ENCODE results near the gene DIP2C.
"Not testable (repeated sequence)": the region's sequence is repeated elsewhere in the genome, so short reads cannot be mapped to it uniquely, and the experiment has no call there.

The DIP2C gene

DNA sequence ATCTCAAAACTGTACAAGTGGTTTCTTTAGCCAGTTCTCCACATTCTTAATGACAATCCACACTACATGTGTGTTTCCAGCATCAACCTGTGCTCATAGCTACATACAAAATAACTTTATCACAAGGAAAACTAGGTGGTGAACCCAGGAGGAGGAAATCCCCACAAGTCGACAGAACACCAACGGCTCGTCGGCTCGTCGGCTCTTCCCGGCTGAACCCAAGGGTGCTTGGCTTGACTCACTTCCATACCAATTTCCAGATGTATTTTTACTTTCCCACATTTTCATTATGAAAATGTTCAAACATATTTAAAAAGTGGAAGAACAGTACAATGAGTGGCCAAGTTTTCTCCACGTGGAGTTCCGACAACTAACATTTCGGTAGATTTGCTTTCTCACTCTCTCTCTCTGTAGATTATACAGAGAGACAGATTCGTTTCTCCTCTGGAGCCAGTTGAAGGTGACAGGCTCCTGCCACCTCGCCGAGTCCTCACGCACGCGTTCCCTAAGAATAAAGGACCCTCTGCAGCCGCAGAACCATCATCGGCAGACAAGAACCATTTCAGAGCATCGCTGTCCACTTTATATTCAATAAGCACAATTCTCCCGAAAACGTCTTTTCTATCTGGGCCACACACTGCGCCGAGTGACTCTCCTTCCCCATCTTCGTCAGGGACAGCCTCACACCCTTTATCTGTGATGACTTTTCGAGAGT lies 53.3 kb downstream of the DIP2C start:
- Histone ChIP-seq H3K9ac (ENCODE audit: low read depth, low read length) (no peak overlapping the region), H3K4me3 (ENCODE audit: low read length) (no peak overlapping the region), H3K27ac (ENCODE audit: low read length) (no peak overlapping the region), H3K36me3 (ENCODE audit: insufficient read depth, low read depth, low read length) (no peaks in the 10 kb centered on the region), H3K4me1 (ENCODE audit: insufficient read depth, low read length) (no peaks in the 10 kb centered on the region; the same call in 1 of the 2 replicates), H3K9me3 (ENCODE audit: insufficient read depth, low read depth, low read length) (no peaks in the 10 kb centered on the region), H3K27me3 (ENCODE audit: insufficient read depth, low read length) (no peaks in the 10 kb centered on the region)

DNA sequence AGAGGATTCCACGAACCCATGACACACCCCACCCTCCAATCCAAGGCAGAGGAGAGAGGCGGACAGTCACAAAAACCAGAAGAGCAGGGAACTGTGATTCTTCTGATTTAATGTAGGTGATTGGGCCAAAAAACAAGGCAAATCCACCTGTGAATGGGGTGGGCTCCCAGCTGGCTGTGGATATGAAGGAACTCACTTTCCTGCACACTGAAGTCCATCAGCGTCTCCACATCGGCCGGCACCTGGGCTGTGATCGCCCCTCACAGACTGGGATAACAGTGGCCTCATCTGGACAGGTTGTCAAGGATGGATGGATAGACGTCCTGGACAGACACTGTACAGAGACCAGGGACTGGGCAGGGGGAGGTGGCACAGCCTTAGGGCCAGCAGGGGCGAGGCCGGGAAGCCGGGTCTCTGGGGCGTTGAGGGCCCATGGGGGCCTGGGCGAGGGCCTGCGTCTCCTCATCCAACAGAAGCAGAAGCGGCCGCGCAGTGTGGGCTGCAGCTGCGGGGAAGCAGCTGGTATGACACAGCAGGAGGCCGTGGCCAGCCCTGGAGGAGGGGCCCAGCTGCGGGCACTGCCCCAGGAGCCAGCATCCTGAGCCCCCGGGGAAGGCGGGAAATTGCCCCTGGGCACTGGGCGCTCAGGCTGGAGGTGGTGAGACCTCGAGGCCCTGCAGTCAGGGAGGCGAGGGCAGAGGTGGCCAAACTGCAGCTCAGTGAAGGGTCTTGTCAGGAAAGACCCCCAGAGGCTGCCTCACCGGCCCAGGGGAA lies 54.2 kb downstream of the DIP2C start:
- H3K4me3 ChIP-seq (ENCODE audit: low read length): no peak overlapping the region
- no peaks in the 10 kb centered on the region; the same call in 1 of the 2 replicates for H3K4me1 ChIP-seq (ENCODE audit: insufficient read depth, low read length)
- H3K36me3 ChIP-seq (ENCODE audit: insufficient read depth, low read depth, low read length): no peaks in the 10 kb centered on the region
- H3K9ac ChIP-seq (ENCODE audit: low read depth, low read length): no peak overlapping the region
- H3K27ac ChIP-seq (ENCODE audit: low read length): no peak overlapping the region
- H3K27me3 ChIP-seq (ENCODE audit: insufficient read depth, low read length): no peaks in the 10 kb centered on the region
- H3K9me3 ChIP-seq (ENCODE audit: insufficient read depth, low read depth, low read length): no peaks in the 10 kb centered on the region

DNA sequence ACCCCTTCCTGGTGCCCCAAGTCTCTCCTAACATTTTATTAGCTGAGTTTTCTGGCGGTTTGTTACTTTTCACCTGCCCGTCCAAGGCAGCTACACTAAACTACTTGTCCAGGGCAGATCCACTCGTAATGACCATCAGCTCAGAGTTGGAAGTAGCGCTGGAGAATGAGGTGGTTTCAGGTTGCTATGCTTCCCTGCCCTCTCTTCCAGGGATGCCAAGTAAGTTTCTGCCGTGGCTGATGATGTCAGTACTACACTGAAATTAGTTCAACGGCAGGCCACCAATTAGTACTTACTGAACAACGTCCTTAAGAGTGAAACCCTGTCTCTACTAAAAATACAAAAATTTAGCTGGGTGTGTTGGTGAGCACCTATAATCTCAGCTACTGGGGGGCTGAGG lies 55.2 kb downstream of the DIP2C start:
- Histone ChIP-seq H3K27ac (ENCODE audit: low read length) (no peak overlapping the region), H3K9ac (ENCODE audit: low read depth, low read length) (no peak overlapping the region), H3K4me1 (ENCODE audit: insufficient read depth, low read length) (no peaks in the 10 kb centered on the region; the same call in 1 of the 2 replicates), H3K9me3 (ENCODE audit: insufficient read depth, low read depth, low read length) (no peaks in the 10 kb centered on the region), H3K4me3 (ENCODE audit: low read length) (no peak overlapping the region), H3K36me3 (ENCODE audit: insufficient read depth, low read depth, low read length) (no peaks in the 10 kb centered on the region), H3K27me3 (ENCODE audit: insufficient read depth, low read length) (no peaks in the 10 kb centered on the region)

GRCh38 chr10:633279-634245 lies 55.9 kb downstream of the DIP2C start:
- H3K4me3 ChIP-seq (ENCODE audit: low read length): no peak overlapping the region
- no peak overlapping the region for H3K9ac ChIP-seq (ENCODE audit: low read depth, low read length)
- no peak overlapping the region for H3K27ac ChIP-seq (ENCODE audit: low read length)
- no peaks in the 10 kb centered on the region for H3K9me3 ChIP-seq (ENCODE audit: insufficient read depth, low read depth, low read length)
- no peaks in the 10 kb centered on the region; the same call in 1 of the 2 replicates for H3K4me1 ChIP-seq (ENCODE audit: insufficient read depth, low read length)
- no peaks in the 10 kb centered on the region for H3K36me3 ChIP-seq (ENCODE audit: insufficient read depth, low read depth, low read length)
- H3K27me3 ChIP-seq (ENCODE audit: insufficient read depth, low read length): no peaks in the 10 kb centered on the region

DNA sequence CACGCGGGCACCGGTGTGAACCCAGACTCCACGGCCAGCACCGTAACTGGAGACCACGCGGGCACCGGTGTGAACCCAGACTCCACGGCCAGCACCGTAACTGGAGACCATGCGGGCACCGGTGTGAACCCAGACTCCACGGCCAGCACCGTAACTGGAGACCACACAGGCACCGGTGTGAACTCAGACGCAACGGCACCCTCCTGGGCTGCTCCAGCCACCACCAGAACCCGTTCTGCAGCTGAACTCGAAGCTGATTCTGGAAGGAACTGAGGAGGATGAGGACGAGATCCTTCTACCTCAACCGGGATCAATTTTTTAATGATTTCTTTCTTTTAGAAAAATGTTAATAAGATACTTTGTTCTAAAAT lies 56.7 kb downstream of the DIP2C start:
- not testable (repeated sequence) for H3K9ac ChIP-seq (ENCODE audit: low read depth, low read length); H3K4me3 ChIP-seq (ENCODE audit: low read length); H3K27ac ChIP-seq (ENCODE audit: low read length); H3K4me1 ChIP-seq (ENCODE audit: insufficient read depth, low read length); H3K36me3 ChIP-seq (ENCODE audit: insufficient read depth, low read depth, low read length); H3K27me3 ChIP-seq (ENCODE audit: insufficient read depth, low read length); H3K9me3 ChIP-seq (ENCODE audit: insufficient read depth, low read depth, low read length)

- H3K4me3 ChIP-seq (ENCODE audit: low read length); H3K27me3 ChIP-seq (ENCODE audit: insufficient read depth, low read length); H3K9ac ChIP-seq (ENCODE audit: low read depth, low read length); H3K9me3 ChIP-seq (ENCODE audit: insufficient read depth, low read depth, low read length); H3K36me3 ChIP-seq (ENCODE audit: insufficient read depth, low read depth, low read length); H3K4me1 ChIP-seq (ENCODE audit: insufficient read depth, low read length); H3K27ac ChIP-seq (ENCODE audit: low read length): not testable (repeated sequence)
Observed at GRCh38 chr10:632155-632806, 57.2 kb downstream of the DIP2C start.

GRCh38 chr10:631266-631665 lies 58.2 kb downstream of the DIP2C start:
- Histone ChIP-seq H3K9ac (ENCODE audit: low read depth, low read length) (no peak overlapping the region), H3K27me3 (ENCODE audit: insufficient read depth, low read length) (no peaks in the 10 kb centered on the region), H3K4me3 (ENCODE audit: low read length) (no peak overlapping the region), H3K36me3 (ENCODE audit: insufficient read depth, low read depth, low read length) (no peaks in the 10 kb centered on the region), H3K27ac (ENCODE audit: low read length) (no peak overlapping the region), H3K4me1 (ENCODE audit: insufficient read depth, low read length) (no peaks in the 10 kb centered on the region; the same call in none of the 2 replicates), H3K9me3 (ENCODE audit: insufficient read depth, low read depth, low read length) (no peaks in the 10 kb centered on the region)

GRCh38 chr10:630581-631073 lies 58.8 kb downstream of the DIP2C start:
- Histone ChIP-seq H3K27ac (ENCODE audit: low read length) (no peak overlapping the region), H3K9ac (ENCODE audit: low read depth, low read length) (no peak overlapping the region), H3K36me3 (ENCODE audit: insufficient read depth, low read depth, low read length) (no peaks in the 10 kb centered on the region), H3K27me3 (ENCODE audit: insufficient read depth, low read length) (no peaks in the 10 kb centered on the region), H3K4me3 (ENCODE audit: low read length) (no peak overlapping the region), H3K9me3 (ENCODE audit: insufficient read depth, low read depth, low read length) (no peaks in the 10 kb centered on the region), H3K4me1 (ENCODE audit: insufficient read depth, low read length) (peaks cover 4% of the 10 kb centered on the region)

DNA sequence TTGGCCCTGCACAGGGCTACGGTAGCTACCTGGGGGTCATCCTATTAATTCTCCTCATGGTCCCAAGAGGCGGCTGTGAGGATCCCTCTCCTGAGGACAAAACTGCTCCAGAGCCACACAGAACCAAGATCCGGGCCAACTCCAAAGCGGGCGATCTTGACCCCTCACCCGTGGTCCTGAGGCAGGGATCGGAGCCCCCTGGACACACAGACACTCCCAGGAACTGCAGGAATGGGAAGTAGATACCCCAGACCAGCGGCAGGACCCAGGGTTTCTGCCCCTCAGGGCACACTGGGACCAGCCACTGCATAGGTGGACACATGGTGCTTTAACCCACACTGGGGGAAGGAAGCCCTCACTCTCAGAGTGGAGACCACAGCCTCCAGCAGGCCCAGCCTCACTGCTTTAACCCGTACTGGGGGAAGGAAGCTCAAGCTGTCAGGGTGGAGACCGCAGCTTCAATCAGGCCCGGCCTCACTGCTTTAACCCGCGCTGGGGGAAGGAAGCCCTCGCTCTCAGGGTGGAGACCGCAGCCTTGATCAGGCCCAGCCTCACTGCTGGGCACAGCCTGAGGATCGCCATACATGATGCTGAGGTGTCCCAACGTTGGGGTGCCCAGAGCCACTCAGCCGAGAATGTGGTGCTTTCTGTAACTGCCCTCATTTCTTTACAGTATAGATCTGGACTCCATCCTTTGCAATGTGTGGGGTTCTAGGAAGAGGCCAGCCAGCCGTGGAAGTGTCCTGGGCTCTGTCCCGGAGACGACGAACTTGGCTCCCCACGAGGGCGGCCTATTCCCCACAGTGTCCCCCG lies 60.1 kb downstream of the DIP2C start:
- Histone ChIP-seq H3K4me1 (ENCODE audit: insufficient read depth, low read length) (peaks cover 13% of the 10 kb centered on the region), H3K27me3 (ENCODE audit: insufficient read depth, low read length) (no peaks in the 10 kb centered on the region), H3K36me3 (ENCODE audit: insufficient read depth, low read depth, low read length) (no peaks in the 10 kb centered on the region), H3K27ac (ENCODE audit: low read length) (no peak overlapping the region), H3K9ac (ENCODE audit: low read depth, low read length) (no peak overlapping the region), H3K4me3 (ENCODE audit: low read length) (no peak overlapping the region), H3K9me3 (ENCODE audit: insufficient read depth, low read depth, low read length) (no peaks in the 10 kb centered on the region)

GRCh38 chr10:628386-629045 lies 61.0 kb downstream of the DIP2C start:
- Histone ChIP-seq H3K9ac (ENCODE audit: low read depth, low read length) (no peak overlapping the region), H3K9me3 (ENCODE audit: insufficient read depth, low read depth, low read length) (no peaks in the 10 kb centered on the region), H3K36me3 (ENCODE audit: insufficient read depth, low read depth, low read length) (no peaks in the 10 kb centered on the region), H3K27me3 (ENCODE audit: insufficient read depth, low read length) (no peaks in the 10 kb centered on the region), H3K27ac (ENCODE audit: low read length) (no peak overlapping the region), H3K4me1 (ENCODE audit: insufficient read depth, low read length) (peaks cover 20% of the 10 kb centered on the region), H3K4me3 (ENCODE audit: low read length) (no peak overlapping the region)

Measured in iPS-20b (cell line).